HepG2 (cell line): ENCODE measurements around the gene ASB16. TPM values are rescaled to one million over a fixed set of nuclear protein-coding genes. Genes with fewer than 3 reads are reported as not detected.
A peak's percentile ranks its signal among the peaks of the same experiment; 100 is the strongest.

ENCODE experiments used
- ATF1 ChIP-seq: IDR thresholded peaks from 2 replicates; pipeline ENCODE4 v1.6.1; 2016; ENCODE audit warnings: mild to moderate bottlenecking, control low read depth
- CBX1 ChIP-seq: IDR thresholded peaks from one replicate; pipeline ENCODE4 v1.6.1; 2016; ENCODE audit warnings: antibody characterized with exemption, low read depth
- CENPT ChIP-seq: sonication (generic); formaldehyde crosslinking; IDR thresholded peaks from 2 replicates; pipeline ENCODE4 v1.8.0; 2022; ENCODE audit warnings: low read depth, mild to moderate bottlenecking, moderate library complexity, missing genetic modification reagents
- CHD2 ChIP-seq: IDR thresholded peaks from 2 replicates; pipeline ENCODE4 v1.6.1; 2011; ENCODE audit warnings: low read depth, low read length, improper control_type of control experiment
- CTCF ChIP-seq: sonication (generic); formaldehyde crosslinking; IDR thresholded peaks from 2 replicates; pipeline ENCODE4 v1.5.0; 2020; ENCODE audit warnings: mild to moderate bottlenecking, missing genetic modification reagents, moderate library complexity
- ETS1 ChIP-seq: sonication (generic); formaldehyde crosslinking; IDR thresholded peaks from 2 replicates; pipeline ENCODE4 v1.4.0; 2020; ENCODE audit warnings: missing genetic modification reagents
- HIC2 ChIP-seq: sonication (generic); formaldehyde crosslinking; IDR thresholded peaks from 2 replicates; pipeline ENCODE4 v1.9.0; 2022; ENCODE audit warnings: low read depth, missing genetic modification reagents
- HNRNPH1 ChIP-seq: fragments of 200-400 bp; formaldehyde crosslinking; optimal IDR thresholded peaks from 2 replicates; pipeline ENCODE3; 2017; ENCODE audit warnings: mild to moderate bottlenecking, low read depth, low read length
- JUNB ChIP-seq: sonication (generic); formaldehyde crosslinking; IDR thresholded peaks from 2 replicates; pipeline ENCODE4 v1.8.0; 2022; ENCODE audit warnings: missing genetic modification reagents, mild to moderate bottlenecking, borderline replicate concordance
- PRDM15 ChIP-seq: sonication (generic); formaldehyde crosslinking; IDR thresholded peaks from 2 replicates; pipeline ENCODE4 v1.4.0; 2020; ENCODE audit warnings: missing genetic modification reagents
- TMF1 ChIP-seq: sonication (generic); formaldehyde crosslinking; IDR thresholded peaks from 2 replicates; pipeline ENCODE4 v1.8.1; 2022; ENCODE audit warnings: low read depth, missing genetic modification reagents
- ZBTB44 ChIP-seq: sonication (generic); formaldehyde crosslinking; IDR thresholded peaks from 2 replicates; pipeline ENCODE4 v1.4.0; 2020; ENCODE audit warnings: missing genetic modification reagents
- ZFP36L2 ChIP-seq: sonication (generic); formaldehyde crosslinking; IDR thresholded peaks from 2 replicates; pipeline ENCODE4 v1.4.0; 2020; ENCODE audit warnings: missing genetic modification reagents
- ZFP90 ChIP-seq: sonication (generic); formaldehyde crosslinking; IDR thresholded peaks from 2 replicates; pipeline ENCODE4 v1.8.0; 2022; ENCODE audit warnings: missing genetic modification reagents, mild to moderate bottlenecking, inconsistent platforms, borderline replicate concordance
- ZFY ChIP-seq: sonication (generic); formaldehyde crosslinking; IDR thresholded peaks from 2 replicates; pipeline ENCODE4 v1.4.0; 2020; ENCODE audit warnings: missing genetic modification reagents
- ZNF543 ChIP-seq: sonication (generic); formaldehyde crosslinking; IDR thresholded peaks from 2 replicates; pipeline ENCODE4 v1.4.0; 2020; ENCODE audit warnings: mild to moderate bottlenecking, missing genetic modification reagents
- ZNF580 ChIP-seq: IDR thresholded peaks from 2 replicates; pipeline ENCODE4 v1.6.1; 2016; ENCODE audit warnings: low read depth, borderline replicate concordance
- ZNF776 ChIP-seq: sonication (generic); formaldehyde crosslinking; IDR thresholded peaks from 2 replicates; pipeline ENCODE4 v1.4.0; 2020; ENCODE audit warnings: mild to moderate bottlenecking, missing genetic modification reagents
- polyA plus RNA-seq, 8 experiments: library from polyadenylated mRNA; depleted of rRNA in 3 of 8; stranded (reverse) in 7 of 8; unstranded in 1 of 8; fragments of >200 nt; fragmentation: Illumina TruSeq in 4 of 8; extraction: Trizol in 4 of 8; gene quantifications; 2 replicates each; pipeline versions ENCODE4 v1.2.1 to v1.2.3, GENCODE V29; 2011 to 2016; ENCODE audit warnings: low read depth in 4 of 8, missing spikeins in 1 of 8, mixed read lengths in 1 of 8; ENCODE audit not compliant: insufficient read depth in 1 of 8
- total RNA-seq, 5 experiments: library from RNA; depleted of rRNA; stranded (reverse); fragments of >200 nt; fragmentation: Illumina TruSeq; extraction: Trizol; gene quantifications; 2 replicates each; pipeline ENCODE4 v1.2.3, GENCODE V29; 2016; ENCODE audit warnings: low read depth in 1 of 5

Gene ASB16
- total and polyA plus RNA-seq, 2 of the 13 experiments (the other 11 are each of a cell fraction or from before 2014, with no cell fraction given), result 0.07 TPM; not detected in 1

GRCh38 chr17:44219108-44219615 is 48.7 kb downstream of the ASB16 start (continued):
- TF ChIP-seq PRDM15 (no peak; the same call in 1 of the 2 replicates), CENPT (CRISPR knock-in tag) (no peak), ZNF543 (CRISPR knock-in tag) (peak; percentile 37; the same call in 1 of the 2 replicates), ATF1 (CRISPR knock-in tag) (no peak), CTCF (CRISPR knock-in tag) (peak; percentile 30; the same call in 1 of the 2 replicates), ZFP36L2 (CRISPR knock-in tag) (no peak), HNRNPH1 (no peak), ETS1 (CRISPR knock-in tag) (0 out of 2 replicates have a peak, but pooled peaks have one; percentile 53), TMF1 (CRISPR knock-in tag) (no peak), ZNF580 (CRISPR knock-in tag) (0 out of 2 replicates have a peak, but pooled peaks have one; percentile 26), JUNB (CRISPR knock-in tag) (no peak), ZFY (CRISPR knock-in tag) (peak; percentile 57; the same call in 1 of the 2 replicates), CHD2 (no peak), ZFP90 (CRISPR knock-in tag) (peak; percentile 62; the same call in 1 of the 2 replicates), ZBTB44 (CRISPR knock-in tag) (no peak), ZNF776 (CRISPR knock-in tag) (peak; percentile 69; the same call in 1 of the 2 replicates), CBX1 (no peak), HIC2 (CRISPR knock-in tag) (no peak; the same call in 1 of the 2 replicates)
